Spleen (tissue), 11 donors: ENCODE results near the gene MALT1. TPM values are rescaled to one million over a fixed set of nuclear protein-coding genes. Genes with fewer than 3 reads are reported as not detected.

ENCODE experiments used
- DNase-seq: peaks from one replicate; pipeline ENCODE4 v3.0.0-alpha.2; 2020
- H3K27ac ChIP-seq, 8 donors: fragments of 200-600 bp; sonication (generic) in 7 of 8; 1 replicate in 4 of 8; 2 replicates in 4 of 8; pipeline versions ENCODE4 v1.5.0 to v1.8.0; 2016 to 2021; ENCODE audit warnings: inconsistent platforms in 4 of 8, mild to moderate bottlenecking in 4 of 8, moderate library complexity in 1 of 8
- H3K27me3 ChIP-seq, 7 donors: fragments of 200-600 bp; sonication (generic) in 6 of 7; replicated peaks in 1 of 7; 1 replicate in 4 of 7; 2 replicates in 3 of 7; pipeline versions ENCODE4 v1.5.0 to v1.8.0; 2016 to 2021; ENCODE audit warnings: inconsistent platforms in 3 of 7, mild to moderate bottlenecking in 1 of 7
- H3K36me3 ChIP-seq, 6 donors: fragments of 200-600 bp; sonication (generic) in 5 of 6; 1 replicate in 4 of 6; 2 replicates in 2 of 6; pipeline versions ENCODE4 v1.5.0 to v1.8.0; 2016 to 2021; ENCODE audit warnings: inconsistent platforms in 2 of 6
- H3K4me1 ChIP-seq, 6 donors: fragments of 200-600 bp; sonication (generic) in 5 of 6; 1 replicate in 3 of 6; 2 replicates in 3 of 6; pipeline versions ENCODE4 v1.5.0 to v1.8.0; 2016 to 2021; ENCODE audit warnings: inconsistent platforms in 3 of 6
- H3K4me3 ChIP-seq, 8 donors: fragments of 200-600 bp; sonication (generic) in 7 of 8; 1 replicate in 4 of 8; 2 replicates in 4 of 8; pipeline versions ENCODE4 v1.5.0 to v1.8.0; 2016 to 2021; ENCODE audit warnings: inconsistent platforms in 4 of 8, mild to moderate bottlenecking in 4 of 8, moderate library complexity in 2 of 8
- H3K9me3 ChIP-seq, 8 donors: fragments of 200-600 bp; sonication (generic) in 7 of 8; 1 replicate in 4 of 8; 2 replicates in 4 of 8; pipeline versions ENCODE4 v1.5.0 to v1.8.0; 2016 to 2021; ENCODE audit warnings: inconsistent platforms in 4 of 8
- POLR2A ChIP-seq, 3 donors: fragments of 450-650 bp; IDR thresholded peaks; one replicate each; pipeline ENCODE4 v1.5.1; 2017; ENCODE audit warnings: antibody characterized with exemption in 3 of 3, mild to moderate bottlenecking in 1 of 3
- POLR2AphosphoS5 ChIP-seq, 3 donors: sonication (generic); formaldehyde crosslinking; IDR thresholded peaks; one replicate each; pipeline ENCODE4 v1.5.1; 2017; ENCODE audit warnings: antibody characterized with exemption in 3 of 3
- whole genome bisulfite sequencing, 5 donors: extraction: QIAGEN DNeasy Blood & Tissue Kit in 3 of 5; methylation state at CpG; one replicate each; pipeline versions ENCODE4 v1.1.5 to v1.1.7; 2013 to 2018; 5-methylcytosine and 5-hydroxymethylcytosine counted together
- intact Hi-C: fragments of 100-400 bp; cut with DNase I; formaldehyde crosslinking; loops from one replicate; pipeline ENCODE4 v1.15.0; 2023; ENCODE audit warnings: low total_unique reads
- polyA plus RNA-seq, 3 donors: library from polyadenylated mRNA; stranded (reverse); fragments of 200-250 nt; gene quantifications; one replicate each; pipeline ENCODE4 v1.2.1, GENCODE V29; 2013
- total RNA-seq, 7 donors: library from RNA; depleted of rRNA in 3 of 7; stranded (reverse); fragments of >200 nt in 3 of 7; fragmentation: NEBNext Ultra II Directional in 4 of 7; extraction: Animal tissue kit (Norgen Biotek cat#: 25700) in 4 of 7; gene quantifications; one replicate each; pipeline versions ENCODE4 v1.1.0 to v1.2.1, GENCODE V29; 2016 to 2021
- TF ChIP-seq, protein P1 (sequence below), 11 experiments: fragments of 200-600 bp in 7 of 11; fragments of 450-650 bp in 4 of 11; sonication (generic) in 4 of 11; IDR thresholded peaks in 8 of 11; conservative IDR thresholded peaks in 3 of 11; 1 replicate in 7 of 11; 2 replicates in 4 of 11; pipeline versions ENCODE4 v1.4.0 to v1.8.0; 2016 to 2021; ENCODE audit warnings: antibody characterized with exemption in 11 of 11, inconsistent platforms in 4 of 11, mild to moderate bottlenecking in 1 of 11
- donor health status: healthy with polysubstance abuse.
- donor health status: DM: no; HTN: no; CAD: no; lungs with moderate emphysema.
- donor health status: DM: no; HTN: no; CAD: no.
- donor health status: Bipolar disorder and iron deficiency.
- donor health status: healthy.
- donor health status: DM: no; HTN: no; CAD: no.
- donor health status: DM: yes; HTN: yes; CAD: no.

MALT1 gene
- total and polyA plus RNA-seq, 10 donors = 13.3 to 59.6 (median 50.1) TPM

- Histone ChIP-seq H3K4me3 (no peak overlapping the region), H3K27me3 (no peaks in the 10 kb centered on the region), H3K27ac (no peak overlapping the region), H3K9me3 (no peaks in the 10 kb centered on the region), H3K36me3 (peaks cover 0 to 93% (median 35%) of the 10 kb centered on the region in 6 donors), H3K4me1 (no peaks in the 10 kb centered on the region)
- 86 to 94% (median 91%) methylated on average over 3 of the region's 3 CpGs for WGBS, 5 donors
- no peak for TF ChIP-seq POLR2A (IDR thresholded peaks at IDR 0.05)
- no peak for TF ChIP-seq POLR2AphosphoS5 (IDR thresholded peaks at IDR 0.05)
- TF ChIP-seq, protein P1, sequence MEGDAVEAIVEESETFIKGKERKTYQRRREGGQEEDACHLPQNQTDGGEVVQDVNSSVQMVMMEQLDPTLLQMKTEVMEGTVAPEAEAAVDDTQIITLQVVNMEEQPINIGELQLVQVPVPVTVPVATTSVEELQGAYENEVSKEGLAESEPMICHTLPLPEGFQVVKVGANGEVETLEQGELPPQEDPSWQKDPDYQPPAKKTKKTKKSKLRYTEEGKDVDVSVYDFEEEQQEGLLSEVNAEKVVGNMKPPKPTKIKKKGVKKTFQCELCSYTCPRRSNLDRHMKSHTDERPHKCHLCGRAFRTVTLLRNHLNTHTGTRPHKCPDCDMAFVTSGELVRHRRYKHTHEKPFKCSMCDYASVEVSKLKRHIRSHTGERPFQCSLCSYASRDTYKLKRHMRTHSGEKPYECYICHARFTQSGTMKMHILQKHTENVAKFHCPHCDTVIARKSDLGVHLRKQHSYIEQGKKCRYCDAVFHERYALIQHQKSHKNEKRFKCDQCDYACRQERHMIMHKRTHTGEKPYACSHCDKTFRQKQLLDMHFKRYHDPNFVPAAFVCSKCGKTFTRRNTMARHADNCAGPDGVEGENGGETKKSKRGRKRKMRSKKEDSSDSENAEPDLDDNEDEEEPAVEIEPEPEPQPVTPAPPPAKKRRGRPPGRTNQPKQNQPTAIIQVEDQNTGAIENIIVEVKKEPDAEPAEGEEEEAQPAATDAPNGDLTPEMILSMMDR (IDR thresholded peaks at IDR 0.05 in 8 of 11, conservative IDR thresholded peaks at IDR 0.05 in 3 of 11) = no peak
- intact Hi-C loops = no loop called here
- no peak for DNase-seq
Measured at GRCh38 chr18:58723810-58724602, 52.7 kb downstream of the MALT1 start.

GRCh38 chr18:58726671-58727070 is 55.4 kb downstream of the MALT1 start:
- Histone ChIP-seq H3K27ac (no peak overlapping the region), H3K27me3 (no peaks in the 10 kb centered on the region), H3K4me1 (no peaks in the 10 kb centered on the region), H3K36me3 (peaks cover 0 to 87% (median 35%) of the 10 kb centered on the region in 6 donors), H3K4me3 (no peak overlapping the region), H3K9me3 (no peaks in the 10 kb centered on the region)
- 93 to 99% (median 98%) methylated on average over 6 of the region's 6 CpGs for WGBS, 5 donors
- intact Hi-C loops = no loop called here
- DNase-seq = no peak
- TF ChIP-seq POLR2A (IDR thresholded peaks at IDR 0.05) (no peak), POLR2AphosphoS5 (IDR thresholded peaks at IDR 0.05) (no peak)
- TF ChIP-seq, protein P1 (IDR thresholded peaks at IDR 0.05 in 8 of 11, conservative IDR thresholded peaks at IDR 0.05 in 3 of 11) = no peak

GRCh38 chr18:58727776-58728500 is 56.7 kb downstream of the MALT1 start:
- Histone ChIP-seq H3K9me3 (no peaks in the 10 kb centered on the region), H3K4me1 (no peaks in the 10 kb centered on the region), H3K27ac (no peak overlapping the region), H3K4me3 (no peak overlapping the region), H3K27me3 (no peaks in the 10 kb centered on the region), H3K36me3 (peaks cover 0 to 80% (median 33%) of the 10 kb centered on the region in 6 donors)
- no peak for DNase-seq
- TF ChIP-seq POLR2A (IDR thresholded peaks at IDR 0.05) (no peak), POLR2AphosphoS5 (IDR thresholded peaks at IDR 0.05) (no peak)
- TF ChIP-seq, protein P1 (IDR thresholded peaks at IDR 0.05 in 8 of 11, conservative IDR thresholded peaks at IDR 0.05 in 3 of 11) = no peak
- intact Hi-C loops = no loop called here
- 83 to 95% (median 93%) methylated on average over 6 of the region's 6 CpGs for WGBS, 5 donors

DNA sequence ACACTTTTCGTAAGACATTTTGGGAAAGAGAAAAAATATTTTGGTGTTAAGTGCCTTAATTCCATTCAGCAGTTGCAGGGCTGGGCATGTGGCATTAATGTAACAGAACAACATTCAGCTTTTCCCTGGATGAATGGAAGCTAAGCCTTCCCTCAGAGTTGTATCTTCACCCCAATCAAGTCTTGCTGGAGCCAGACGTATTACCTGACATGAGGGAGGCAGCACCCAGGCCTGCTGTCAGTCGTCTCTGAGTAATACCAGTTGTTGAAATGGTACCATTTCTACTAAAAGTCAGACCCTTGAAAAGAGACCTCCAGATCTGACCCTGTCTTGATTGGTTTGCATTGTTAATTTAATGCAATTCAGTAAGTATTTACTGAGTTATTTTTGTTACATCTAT is 57.5 kb downstream of the MALT1 start:
- intact Hi-C loops = no loop called here
- no peak overlapping the region for H3K27ac ChIP-seq
- WGBS, 5 donors = 80 to 98% (median 96%) methylated on average over 3 of the region's 3 CpGs

More for the DNA sequence above, 57.5 kb downstream of the MALT1 start:
- no peaks in the 10 kb centered on the region for H3K27me3 ChIP-seq
- TF ChIP-seq, protein P1 (IDR thresholded peaks at IDR 0.05 in 8 of 11, conservative IDR thresholded peaks at IDR 0.05 in 3 of 11) = no peak
- TF ChIP-seq POLR2AphosphoS5 (IDR thresholded peaks at IDR 0.05) = no peak
- no peak overlapping the region for H3K4me3 ChIP-seq
- H3K36me3 ChIP-seq = peaks cover 0 to 80% (median 32%) of the 10 kb centered on the region in 6 donors
- no peak for DNase-seq
- H3K9me3 ChIP-seq = no peaks in the 10 kb centered on the region
- no peaks in the 10 kb centered on the region for H3K4me1 ChIP-seq
